ENCODE data around the gene ZFY. TPM values are rescaled to one million over a fixed set of nuclear protein-coding genes. Genes with fewer than 3 reads are reported as not detected.

ZFY gene
- total RNA-seq, 2 donors from 2014 or later: 11.5 to 14.0 TPM

- no peak for TF ChIP-seq POLR2A (IDR thresholded peaks at IDR 0.05)
- no peak for TF ChIP-seq POLR2AphosphoS5 (IDR thresholded peaks at IDR 0.05)
- TF ChIP-seq CTCF (IDR thresholded peaks at IDR 0.05): no peak
- H3K27me3 ChIP-seq (replicated peaks; ENCODE audit: insufficient read depth): no peaks in the 10 kb centered on the region
- intact Hi-C loops (cut with DNase I): no loop called here
- WGBS: 96% methylated on average over 2 of the region's 2 CpGs
- no peak for DNase-seq (ENCODE audit: low spot score)
- no peak overlapping the region for H3K4me3 ChIP-seq
- no peaks in the 10 kb centered on the region for H3K9me3 ChIP-seq
- no peaks in the 10 kb centered on the region for H3K4me1 ChIP-seq (replicated peaks)
- H3K27ac ChIP-seq: no peak overlapping the region
- H3K36me3 ChIP-seq: no peaks in the 10 kb centered on the region
Measured at GRCh38 chrY:2950655-2951054, 15.5 kb downstream of the ZFY start.

GRCh38 chrY:2952912-2953311 lies 17.7 kb downstream of the ZFY start:
- Histone ChIP-seq H3K36me3 (no peaks in the 10 kb centered on the region), H3K4me1 (replicated peaks) (no peaks in the 10 kb centered on the region), H3K9me3 (no peaks in the 10 kb centered on the region), H3K4me3 (no peak overlapping the region), H3K27ac (no peak overlapping the region), H3K27me3 (replicated peaks; ENCODE audit: insufficient read depth) (no peaks in the 10 kb centered on the region)
- no peak for DNase-seq (ENCODE audit: low spot score)
- TF ChIP-seq POLR2A (IDR thresholded peaks at IDR 0.05) (no peak), POLR2AphosphoS5 (IDR thresholded peaks at IDR 0.05) (no peak), CTCF (IDR thresholded peaks at IDR 0.05) (no peak)
- intact Hi-C loops (cut with DNase I): no loop called here

- no peaks in the 10 kb centered on the region for H3K4me1 ChIP-seq (replicated peaks)
- WGBS: 100% methylated on average over 2 of the region's 2 CpGs
- no peak for TF ChIP-seq POLR2AphosphoS5 (IDR thresholded peaks at IDR 0.05)
- no peak for TF ChIP-seq CTCF (IDR thresholded peaks at IDR 0.05)
- no peak for TF ChIP-seq POLR2A (IDR thresholded peaks at IDR 0.05)
- no peaks in the 10 kb centered on the region for H3K27me3 ChIP-seq (replicated peaks; ENCODE audit: insufficient read depth)
- DNase-seq (ENCODE audit: low spot score): no peak
- H3K27ac ChIP-seq: no peak overlapping the region
- intact Hi-C loops (cut with DNase I): no loop called here
- H3K36me3 ChIP-seq: no peaks in the 10 kb centered on the region
- H3K9me3 ChIP-seq: no peaks in the 10 kb centered on the region
- H3K4me3 ChIP-seq: no peak overlapping the region
Measured at GRCh38 chrY:2954735-2955134, 19.6 kb downstream of the ZFY start.

- no peaks in the 10 kb centered on the region for H3K27me3 ChIP-seq (replicated peaks; ENCODE audit: insufficient read depth)
- no peak overlapping the region for H3K4me3 ChIP-seq
- no peak overlapping the region for H3K27ac ChIP-seq
- no peak for DNase-seq (ENCODE audit: low spot score)
- H3K4me1 ChIP-seq (replicated peaks): no peaks in the 10 kb centered on the region
- intact Hi-C loops (cut with DNase I): no loop called here
- H3K36me3 ChIP-seq: no peaks in the 10 kb centered on the region
- 73% methylated on average over 3 of the region's 3 CpGs for WGBS
- no peaks in the 10 kb centered on the region for H3K9me3 ChIP-seq
- TF ChIP-seq CTCF (IDR thresholded peaks at IDR 0.05) (no peak), POLR2AphosphoS5 (IDR thresholded peaks at IDR 0.05) (no peak), POLR2A (IDR thresholded peaks at IDR 0.05) (no peak)
Measured at GRCh38 chrY:2955561-2955960, 20.4 kb downstream of the ZFY start.

- intact Hi-C loops (cut with DNase I): no loop called here
- Histone ChIP-seq H3K36me3 (no peaks in the 10 kb centered on the region), H3K27ac (no peak overlapping the region), H3K4me1 (replicated peaks) (no peaks in the 10 kb centered on the region), H3K27me3 (replicated peaks; ENCODE audit: insufficient read depth) (no peaks in the 10 kb centered on the region), H3K4me3 (no peak overlapping the region), H3K9me3 (no peaks in the 10 kb centered on the region)
- TF ChIP-seq POLR2AphosphoS5 (IDR thresholded peaks at IDR 0.05) (no peak), CTCF (IDR thresholded peaks at IDR 0.05) (no peak), POLR2A (IDR thresholded peaks at IDR 0.05) (no peak)
- no peak for DNase-seq (ENCODE audit: low spot score)
- WGBS: 96% methylated on average over 2 of the region's 2 CpGs
Measured at GRCh38 chrY:2962061-2962460, 26.9 kb downstream of the ZFY start.
